Neural crest cell (in vitro differentiated cells): ENCODE measurements around the gene GRIN2B. TPM values are rescaled to one million over a fixed set of nuclear protein-coding genes. Genes with fewer than 3 reads are reported as not detected.

Source experiments
- DNase-seq: peaks from one replicate; pipeline ENCODE4 v3.0.0; 2021; ENCODE audit warnings: low read depth, mixed read lengths, low spot score
- H3K27ac Mint-ChIP-seq: one replicate; pipeline ENCODE4 v1.8.0; 2021; ENCODE audit warnings: mild to moderate bottlenecking, mixed read lengths; ENCODE audit not compliant: unreplicated experiment
- H3K27me3 Mint-ChIP-seq: 2 replicates; pipeline ENCODE4 v1.8.0; 2021; ENCODE audit warnings: low read depth, mild to moderate bottlenecking, mixed read lengths
- H3K36me3 Mint-ChIP-seq: 2 replicates; pipeline ENCODE4 v1.8.0; 2021; ENCODE audit warnings: low read depth, mild to moderate bottlenecking, mixed read lengths
- H3K4me1 Mint-ChIP-seq: 2 replicates; pipeline ENCODE4 v1.8.0; 2021; ENCODE audit warnings: mixed read lengths
- H3K4me3 Mint-ChIP-seq: one replicate; pipeline ENCODE4 v1.8.0; 2021; ENCODE audit warnings: mild to moderate bottlenecking, mixed read lengths
- H3K9me3 Mint-ChIP-seq: 2 replicates; pipeline ENCODE4 v1.8.0; 2021; ENCODE audit warnings: mixed read lengths
- total RNA-seq: library from RNA; stranded (reverse); gene quantifications from 2 replicates; pipeline ENCODE4 v1.2.1, GENCODE V29; 2021
- TF ChIP-seq, protein P1 (sequence below): fragments of 200-600 bp; sonication (generic); conservative IDR thresholded peaks from 2 replicates; pipeline ENCODE4 v1.5.0; 2021; ENCODE audit warnings: antibody characterized with exemption, mild to moderate bottlenecking

The GRIN2B gene
- total RNA-seq, 1 donor from 2014 or later, result 1.0 TPM

GRCh38 chr12:13959131-13959723 lies 22.2 kb downstream of the GRIN2B start:
- H3K36me3 Mint-ChIP-seq, result peaks cover 2% of the 10 kb centered on the region
- H3K4me1 Mint-ChIP-seq, result peaks cover 28% of the 10 kb centered on the region
- H3K4me3 Mint-ChIP-seq, result no peak overlapping the region
- TF ChIP-seq, protein P1, sequence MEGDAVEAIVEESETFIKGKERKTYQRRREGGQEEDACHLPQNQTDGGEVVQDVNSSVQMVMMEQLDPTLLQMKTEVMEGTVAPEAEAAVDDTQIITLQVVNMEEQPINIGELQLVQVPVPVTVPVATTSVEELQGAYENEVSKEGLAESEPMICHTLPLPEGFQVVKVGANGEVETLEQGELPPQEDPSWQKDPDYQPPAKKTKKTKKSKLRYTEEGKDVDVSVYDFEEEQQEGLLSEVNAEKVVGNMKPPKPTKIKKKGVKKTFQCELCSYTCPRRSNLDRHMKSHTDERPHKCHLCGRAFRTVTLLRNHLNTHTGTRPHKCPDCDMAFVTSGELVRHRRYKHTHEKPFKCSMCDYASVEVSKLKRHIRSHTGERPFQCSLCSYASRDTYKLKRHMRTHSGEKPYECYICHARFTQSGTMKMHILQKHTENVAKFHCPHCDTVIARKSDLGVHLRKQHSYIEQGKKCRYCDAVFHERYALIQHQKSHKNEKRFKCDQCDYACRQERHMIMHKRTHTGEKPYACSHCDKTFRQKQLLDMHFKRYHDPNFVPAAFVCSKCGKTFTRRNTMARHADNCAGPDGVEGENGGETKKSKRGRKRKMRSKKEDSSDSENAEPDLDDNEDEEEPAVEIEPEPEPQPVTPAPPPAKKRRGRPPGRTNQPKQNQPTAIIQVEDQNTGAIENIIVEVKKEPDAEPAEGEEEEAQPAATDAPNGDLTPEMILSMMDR, result no peak
- no peaks in the 10 kb centered on the region for H3K27me3 Mint-ChIP-seq
- H3K27ac Mint-ChIP-seq, result peak overlapping the region; percentile 40
- H3K9me3 Mint-ChIP-seq, result peaks cover 3% of the 10 kb centered on the region
- DNase-seq, result no peak

DNA sequence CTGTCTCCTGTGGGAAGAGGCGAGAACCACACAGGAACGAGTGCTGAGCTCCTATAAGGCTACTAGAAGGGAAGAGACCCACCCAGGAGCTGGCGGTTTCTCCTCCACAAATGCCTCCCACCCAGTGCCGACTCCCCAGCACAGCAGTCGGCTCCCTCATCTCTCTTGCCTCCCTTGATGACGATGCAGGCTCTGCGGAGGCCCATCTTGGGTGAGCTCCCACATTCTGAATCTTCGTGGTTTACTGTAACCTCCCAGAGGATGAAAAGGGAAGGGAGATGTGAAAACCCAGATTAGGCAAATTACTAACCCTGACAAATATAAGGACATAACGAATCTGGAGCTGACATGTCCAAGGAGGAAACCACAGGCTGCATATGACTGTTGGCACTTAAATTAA lies 23.8 kb downstream of the GRIN2B start:
- TF ChIP-seq, protein P1, result no peak
- DNase-seq, result no peak
- H3K27me3 Mint-ChIP-seq, result no peaks in the 10 kb centered on the region
- peaks cover 28% of the 10 kb centered on the region for H3K4me1 Mint-ChIP-seq
- H3K9me3 Mint-ChIP-seq, result peaks cover 3% of the 10 kb centered on the region
- H3K4me3 Mint-ChIP-seq, result no peak overlapping the region
- H3K27ac Mint-ChIP-seq, result no peak overlapping the region
- peaks cover 2% of the 10 kb centered on the region for H3K36me3 Mint-ChIP-seq

DNA sequence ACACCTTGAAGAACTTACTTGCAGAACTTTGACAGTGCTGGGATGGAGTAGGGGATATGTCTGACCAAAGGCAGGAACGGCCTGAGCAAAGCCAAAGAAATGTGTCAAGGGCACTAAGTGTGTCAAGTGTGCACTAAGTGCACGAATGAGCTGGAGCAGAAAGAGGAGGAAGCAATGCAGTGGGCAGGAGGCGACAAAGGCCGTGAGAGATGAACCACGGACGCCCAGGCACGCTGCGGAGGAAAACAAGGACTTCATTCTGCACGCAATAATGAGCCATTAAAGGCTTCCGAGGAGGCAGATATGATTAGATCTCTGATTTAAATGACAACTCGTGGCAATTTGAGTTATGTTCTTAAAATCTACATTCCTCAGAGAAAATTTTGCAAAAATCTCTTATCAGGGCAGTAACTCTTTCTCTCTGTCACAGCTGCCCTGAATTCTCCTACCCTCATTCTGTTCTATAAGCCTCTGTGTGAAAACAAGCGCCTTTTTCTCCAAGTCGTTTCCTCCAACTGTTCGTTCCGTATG lies 25.3 kb downstream of the GRIN2B start:
- peak overlapping the region; percentile 36 for H3K27ac Mint-ChIP-seq

DNA sequence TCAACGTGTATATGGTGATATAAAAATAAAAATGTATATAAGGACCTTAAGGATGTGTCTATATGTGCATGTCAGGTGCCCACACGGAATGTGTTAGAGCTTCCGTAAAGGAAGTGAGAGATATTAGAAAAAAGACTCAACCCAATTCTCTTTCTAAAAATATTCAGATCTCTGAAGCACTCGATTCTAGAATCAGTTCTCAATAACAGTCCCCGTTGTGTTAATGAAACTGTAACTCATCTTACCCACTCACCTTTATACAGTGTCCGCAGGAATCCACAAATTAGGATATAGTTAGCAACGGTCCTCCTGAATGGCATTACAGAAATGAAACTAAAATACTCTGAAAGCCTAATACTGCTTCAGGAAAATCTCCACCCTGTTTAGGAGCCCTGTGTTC lies 29.3 kb downstream of the GRIN2B start:
- TF ChIP-seq, protein P1, result no peak
- Mint-ChIP-seq H3K4me1 (peaks cover 25% of the 10 kb centered on the region), H3K27ac (no peak overlapping the region), H3K36me3 (no peaks in the 10 kb centered on the region), H3K4me3 (no peak overlapping the region), H3K9me3 (no peaks in the 10 kb centered on the region), H3K27me3 (no peaks in the 10 kb centered on the region)
- no peak for DNase-seq

More for the DNA sequence above, 25.3 kb downstream of the GRIN2B start:
- TF ChIP-seq, protein P1, result no peak
- Mint-ChIP-seq H3K4me1 (peaks cover 32% of the 10 kb centered on the region), H3K9me3 (peaks cover 3% of the 10 kb centered on the region), H3K4me3 (no peak overlapping the region), H3K36me3 (peaks cover 2% of the 10 kb centered on the region), H3K27me3 (no peaks in the 10 kb centered on the region)
- no peak for DNase-seq

- Mint-ChIP-seq H3K27me3 (no peaks in the 10 kb centered on the region), H3K36me3 (no peaks in the 10 kb centered on the region), H3K4me3 (no peak overlapping the region), H3K27ac (no peak overlapping the region), H3K9me3 (no peaks in the 10 kb centered on the region), H3K4me1 (peaks cover 15% of the 10 kb centered on the region)
- no peak for DNase-seq
- TF ChIP-seq, protein P1, result no peak
These were observed 30.9 kb downstream of the GRIN2B start for GRCh38 chr12:13950502-13950901.
